ENCODE results near the gene TENM4. TPM values are rescaled to one million over a fixed set of nuclear protein-coding genes. Genes with fewer than 3 reads are reported as not detected.

Gene TENM4
- total and polyA plus RNA-seq, 10 of the 15 experiments (the other 5 are each of a cell fraction or from before 2014, with no cell fraction given), result 0.03 to 0.12 (median 0.06) TPM; not detected in 7

DNA sequence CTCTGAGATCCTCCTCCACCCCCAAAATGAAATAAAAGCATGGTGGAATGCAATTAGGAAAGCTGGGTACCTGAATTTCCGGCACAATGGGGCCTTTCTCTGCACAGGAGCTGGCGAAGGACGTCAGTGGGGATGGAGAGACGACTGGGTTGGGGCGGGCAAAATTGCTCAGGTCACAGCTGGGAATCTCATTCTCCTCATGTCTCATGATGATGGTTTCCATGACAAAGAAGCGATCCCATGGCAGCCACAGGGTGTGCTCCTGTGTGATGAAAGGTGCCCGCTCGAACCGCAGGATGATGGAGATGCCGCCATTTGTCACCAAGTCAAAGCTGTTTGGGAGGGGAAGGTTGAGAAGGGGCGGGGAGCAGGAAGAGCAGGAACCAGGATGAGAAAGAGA, 708.6 kb downstream of the TENM4 start:
- Histone ChIP-seq H3K27ac (ENCODE audit: control insufficient read depth, insufficient read depth) (no peak overlapping the region), H3K27me3 (replicated peaks in 1 of 2; ENCODE audit: control insufficient read depth in 2 of 2, insufficient read depth in 2 of 2, low read length in 1 of 2) (no peaks in the 10 kb centered on the region; a peak in 2 of 4 replicates), H3K4me2 (ENCODE audit: control insufficient read depth, insufficient read depth) (no peak overlapping the region), H2AFZ (ENCODE audit: control insufficient read depth, low read depth, low read length) (no peak overlapping the region), H3K36me3 (ENCODE audit: control insufficient read depth in 2 of 2, insufficient read depth in 2 of 2, low read length in 1 of 2) (no peaks in the 10 kb centered on the region), H3K9me3 (replicated peaks; ENCODE audit: control insufficient read depth, insufficient read depth, low read length) (no peaks in the 10 kb centered on the region), H3K79me2 (ENCODE audit: control insufficient read depth, insufficient read depth, low read length) (no peaks in the 10 kb centered on the region), H3K9ac (ENCODE audit: control insufficient read depth, insufficient read depth, low read length) (no peak overlapping the region), H4K20me1 (ENCODE audit: control insufficient read depth, insufficient read depth) (no peaks in the 10 kb centered on the region), H3K4me1 (ENCODE audit: control insufficient read depth, insufficient read depth, low read length) (no peaks in the 10 kb centered on the region), H3K4me3 (no peak overlapping the region)
- WGBS (ENCODE audit: insufficient coverage, insufficient replicate concordance, low lambda C conversion rate, missing lambda C conversion rate), result 9% methylated on average over 7 of the region's 11 CpGs
- no TSS peak for BruUV-seq (replicated peaks)
- ChIA-PET POLR2A (no interaction called here), SMC1A (ENCODE audit: uncharacterized antibody, unreplicated experiment) (no interaction called here), CTCF (interaction anchor here (1.2 to 1.3 kb wide), 2 partner anchors 16 to 87 kb away, joined by 4 to 6 read pairs; no protein-coding TSS in a partner anchor), RAD21 (ENCODE audit: unreplicated experiment) (no interaction called here)
- in situ Hi-C loops (cut with MboI) (no loop called here), intact Hi-C loops (cut with micrococcal nuclease; ENCODE audit: unreplicated experiment) (no loop called here)
- no peak for ATAC-seq
- DNase-seq (ENCODE audit: low read depth, low spot score), result no peak
- FAIRE-seq, result no peak
- TF ChIP-seq NFIC (IDR thresholded peaks at IDR 0.05; ENCODE audit: low read depth, low read length) (no peak), CBX3 (IDR thresholded peaks at IDR 0.05; ENCODE audit: borderline replicate concordance, low read depth) (no peak), CBFB (IDR thresholded peaks at IDR 0.05; ENCODE audit: low read depth) (no peak), POLR2A (IDR thresholded peaks at IDR 0.05; ENCODE audit: low read depth, low read length) (no peak), SMC3 (IDR thresholded peaks at IDR 0.05; ENCODE audit: borderline replicate concordance, low read length) (no peak), NBN (IDR thresholded peaks at IDR 0.05) (no peak), NFYA (IDR thresholded peaks at IDR 0.05; ENCODE audit: borderline replicate concordance, low read depth, low read length) (no peak), NR2C2 (IDR thresholded peaks at IDR 0.05; ENCODE audit: borderline replicate concordance, control insufficient read depth, insufficient read length, low read depth) (no peak), SUZ12 (IDR thresholded peaks at IDR 0.05; ENCODE audit: unreplicated experiment) (no peak), BHLHE40 (IDR thresholded peaks at IDR 0.05; ENCODE audit: borderline replicate concordance in 1 of 2, low read depth in 2 of 2, low read length in 1 of 2) (no peak), NFYB (IDR thresholded peaks at IDR 0.05; ENCODE audit: insufficient read depth, low read depth, low read length) (no peak), ZNF217 (IDR thresholded peaks at IDR 0.05) (no peak)
- TF ChIP-seq, protein P1, sequence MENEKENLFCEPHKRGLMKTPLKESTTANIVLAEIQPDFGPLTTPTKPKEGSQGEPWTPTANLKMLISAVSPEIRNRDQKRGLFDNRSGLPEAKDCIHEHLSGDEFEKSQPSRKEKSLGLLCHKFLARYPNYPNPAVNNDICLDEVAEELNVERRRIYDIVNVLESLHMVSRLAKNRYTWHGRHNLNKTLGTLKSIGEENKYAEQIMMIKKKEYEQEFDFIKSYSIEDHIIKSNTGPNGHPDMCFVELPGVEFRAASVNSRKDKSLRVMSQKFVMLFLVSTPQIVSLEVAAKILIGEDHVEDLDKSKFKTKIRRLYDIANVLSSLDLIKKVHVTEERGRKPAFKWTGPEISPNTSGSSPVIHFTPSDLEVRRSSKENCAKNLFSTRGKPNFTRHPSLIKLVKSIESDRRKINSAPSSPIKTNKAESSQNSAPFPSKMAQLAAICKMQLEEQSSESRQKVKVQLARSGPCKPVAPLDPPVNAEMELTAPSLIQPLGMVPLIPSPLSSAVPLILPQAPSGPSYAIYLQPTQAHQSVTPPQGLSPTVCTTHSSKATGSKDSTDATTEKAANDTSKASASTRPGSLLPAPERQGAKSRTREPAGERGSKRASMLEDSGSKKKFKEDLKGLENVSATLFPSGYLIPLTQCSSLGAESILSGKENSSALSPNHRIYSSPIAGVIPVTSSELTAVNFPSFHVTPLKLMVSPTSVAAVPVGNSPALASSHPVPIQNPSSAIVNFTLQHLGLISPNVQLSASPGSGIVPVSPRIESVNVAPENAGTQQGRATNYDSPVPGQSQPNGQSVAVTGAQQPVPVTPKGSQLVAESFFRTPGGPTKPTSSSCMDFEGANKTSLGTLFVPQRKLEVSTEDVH (IDR thresholded peaks at IDR 0.05; ENCODE audit: low read depth, partially characterized antibody), result no peak
- TF ChIP-seq, protein P2, sequence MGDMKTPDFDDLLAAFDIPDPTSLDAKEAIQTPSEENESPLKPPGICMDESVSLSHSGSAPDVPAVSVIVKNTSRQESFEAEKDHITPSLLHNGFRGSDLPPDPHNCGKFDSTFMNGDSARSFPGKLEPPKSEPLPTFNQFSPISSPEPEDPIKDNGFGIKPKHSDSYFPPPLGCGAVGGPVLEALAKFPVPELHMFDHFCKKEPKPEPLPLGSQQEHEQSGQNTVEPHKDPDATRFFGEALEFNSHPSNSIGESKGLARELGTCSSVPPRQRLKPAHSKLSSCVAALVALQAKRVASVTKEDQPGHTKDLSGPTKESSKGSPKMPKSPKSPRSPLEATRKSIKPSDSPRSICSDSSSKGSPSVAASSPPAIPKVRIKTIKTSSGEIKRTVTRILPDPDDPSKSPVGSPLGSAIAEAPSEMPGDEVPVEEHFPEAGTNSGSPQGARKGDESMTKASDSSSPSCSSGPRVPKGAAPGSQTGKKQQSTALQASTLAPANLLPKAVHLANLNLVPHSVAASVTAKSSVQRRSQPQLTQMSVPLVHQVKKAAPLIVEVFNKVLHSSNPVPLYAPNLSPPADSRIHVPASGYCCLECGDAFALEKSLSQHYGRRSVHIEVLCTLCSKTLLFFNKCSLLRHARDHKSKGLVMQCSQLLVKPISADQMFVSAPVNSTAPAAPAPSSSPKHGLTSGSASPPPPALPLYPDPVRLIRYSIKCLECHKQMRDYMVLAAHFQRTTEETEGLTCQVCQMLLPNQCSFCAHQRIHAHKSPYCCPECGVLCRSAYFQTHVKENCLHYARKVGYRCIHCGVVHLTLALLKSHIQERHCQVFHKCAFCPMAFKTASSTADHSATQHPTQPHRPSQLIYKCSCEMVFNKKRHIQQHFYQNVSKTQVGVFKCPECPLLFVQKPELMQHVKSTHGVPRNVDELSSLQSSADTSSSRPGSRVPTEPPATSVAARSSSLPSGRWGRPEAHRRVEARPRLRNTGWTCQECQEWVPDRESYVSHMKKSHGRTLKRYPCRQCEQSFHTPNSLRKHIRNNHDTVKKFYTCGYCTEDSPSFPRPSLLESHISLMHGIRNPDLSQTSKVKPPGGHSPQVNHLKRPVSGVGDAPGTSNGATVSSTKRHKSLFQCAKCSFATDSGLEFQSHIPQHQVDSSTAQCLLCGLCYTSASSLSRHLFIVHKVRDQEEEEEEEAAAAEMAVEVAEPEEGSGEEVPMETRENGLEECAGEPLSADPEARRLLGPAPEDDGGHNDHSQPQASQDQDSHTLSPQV (IDR thresholded peaks at IDR 0.05), result no peak
